Kidney (tissue), 14 donors: ENCODE results near the gene CAPN14. TPM values are rescaled to one million over a fixed set of nuclear protein-coding genes. Genes with fewer than 3 reads are reported as not detected.
A peak's percentile ranks its signal among the peaks of the same experiment; 100 is the strongest.

Experiments
- DNase-seq, 5 donors: peaks; one replicate each; pipeline ENCODE4 v3.0.0-alpha.2; 2013 to 2020
- FAIRE-seq: peaks from 2 replicates; lab custom pipeline; 2012; peaks lifted over from hg19 to GRCh38; lab: Jason Lieb, UNC
- H3K27ac ChIP-seq, 2 donors: one replicate each; pipeline ENCODE4 v1.7.0; 2013; ENCODE audit warnings: low read depth in 2 of 2, low read length in 2 of 2, inconsistent platforms in 1 of 2
- H3K27me3 ChIP-seq: one replicate; pipeline ENCODE4 v1.7.1; 2013; ENCODE audit warnings: low read length, inconsistent platforms; ENCODE audit not compliant: control insufficient read depth, insufficient read depth
- H3K36me3 ChIP-seq, 3 donors: one replicate each; pipeline versions ENCODE4 v1.7.0 to v1.7.1; 2013; ENCODE audit warnings: low read length in 3 of 3, control low read depth in 1 of 3, inconsistent platforms in 1 of 3; ENCODE audit not compliant: insufficient read depth in 3 of 3, control insufficient read depth in 2 of 3
- H3K4me1 ChIP-seq, 3 donors: one replicate each; pipeline versions ENCODE4 v1.7.0 to v1.7.1; 2013; ENCODE audit warnings: low read length in 3 of 3, inconsistent platforms in 1 of 3, low read depth in 1 of 3; ENCODE audit not compliant: control insufficient read depth in 2 of 3, insufficient read depth in 2 of 3
- H3K4me3 ChIP-seq, 3 donors: one replicate each; pipeline versions ENCODE4 v1.7.0 to v1.8.1; 2013; ENCODE audit warnings: low read length in 3 of 3, control low read depth in 1 of 3, inconsistent platforms in 1 of 3
- H3K9ac ChIP-seq, 3 donors: one replicate each; pipeline versions ENCODE4 v1.7.0 to v1.7.1; 2013; ENCODE audit warnings: low read length in 3 of 3, control low read depth in 1 of 3, inconsistent platforms in 1 of 3
- H3K9me3 ChIP-seq, 3 donors: one replicate each; pipeline versions ENCODE4 v1.7.0 to v1.7.1; 2013; ENCODE audit warnings: low read length in 3 of 3, control low read depth in 1 of 3, inconsistent platforms in 1 of 3; ENCODE audit not compliant: control insufficient read depth in 2 of 3, insufficient read depth in 1 of 3
- CTCF ChIP-seq: IDR thresholded peaks from 3 replicates; pipeline ENCODE4 v1.5.1; 2012; ENCODE audit warnings: mild to moderate bottlenecking, moderate library complexity, borderline replicate concordance; ENCODE audit not compliant: insufficient read depth; ENCODE audit errors: extremely low read depth
- intact Hi-C: fragments of 100-400 bp; cut with DNase I; formaldehyde crosslinking; loops from one replicate; pipeline ENCODE4 v1.11.1; 2022
- polyA plus RNA-seq: library from polyadenylated mRNA; stranded (reverse); fragments of 350-450 nt; fragmentation: Illumina TruSeq; extraction: RNeasy Lipid Tissue Mini Kit (QIAGEN cat#74804); gene quantifications from one replicate; pipeline ENCODE4 v1.2.3, GENCODE V29; 2014; ENCODE audit warnings: low read depth, low replicate concordance; ENCODE audit not compliant: insufficient read depth
- total RNA-seq: library from RNA; stranded (reverse); fragmentation: NEBNext Ultra II Directional; extraction: Animal tissue kit (Norgen Biotek cat#: 25700); gene quantifications from one replicate; pipeline ENCODE4 v1.2.1, GENCODE V29; 2021
- donor health status: control.
- donor health status: control.
- donor health status: control.
- donor health status: control.
- donor health status: control.
- donor health status: DM: yes; HTN: yes; CAD: no.
- donor health status: Normal renal cell carcinoma (clear cell type).

CAPN14 gene
- total and polyA plus RNA-seq, 2 donors from 2014 or later, result 0.22 to 0.25 TPM

- no peaks in the 10 kb centered on the region for H3K9me3 ChIP-seq
- DNase-seq, result no peak
- H3K36me3 ChIP-seq, result no peaks in the 10 kb centered on the region
- no peaks in the 10 kb centered on the region for H3K27me3 ChIP-seq
- peak overlapping the region in 2 of 3 donors; percentile 25 to 70 for H3K4me3 ChIP-seq
- no peak for TF ChIP-seq CTCF
- intact Hi-C loops, result no loop called here
- no peak overlapping the region for H3K9ac ChIP-seq
- H3K27ac ChIP-seq, result peak overlapping the region in 1 of 2 donors; percentile 40
- no peak for FAIRE-seq
- H3K4me1 ChIP-seq, result peaks cover 0 to 16% (median 0%) of the 10 kb centered on the region in 3 donors
These were observed 19.3 kb upstream of the CAPN14 start for GRCh38 chr2:31236433-31237205.

GRCh38 chr2:31235504-31235902 is 18.2 kb upstream of the CAPN14 start:
- Histone ChIP-seq H3K27me3 (no peaks in the 10 kb centered on the region), H3K9ac (peak overlapping the region in 1 of 3 donors; percentile 56), H3K4me1 (peaks cover 0 to 16% (median 0%) of the 10 kb centered on the region in 3 donors), H3K4me3 (peak overlapping the region in 1 of 3 donors; percentile 70), H3K27ac (no peak overlapping the region), H3K36me3 (no peaks in the 10 kb centered on the region), H3K9me3 (no peaks in the 10 kb centered on the region)
- DNase-seq, result no peak
- no peak for FAIRE-seq
- intact Hi-C loops, result no loop called here
- no peak for TF ChIP-seq CTCF

- Histone ChIP-seq H3K4me3 (peak overlapping the region; percentile 24 to 70 (median 35)), H3K9me3 (no peaks in the 10 kb centered on the region), H3K27me3 (no peaks in the 10 kb centered on the region), H3K27ac (peak overlapping the region; percentile 41 to 54), H3K4me1 (peaks cover 0 to 16% (median 0%) of the 10 kb centered on the region in 3 donors), H3K9ac (peak overlapping the region in 1 of 3 donors; percentile 56), H3K36me3 (no peaks in the 10 kb centered on the region)
- TF ChIP-seq CTCF, result no peak
- intact Hi-C loops, result no loop called here
- peak in 1 of 5 donors; percentile 72 for DNase-seq
- no peak for FAIRE-seq
These were observed 17.6 kb upstream of the CAPN14 start for GRCh38 chr2:31234683-31235503.
